ENCODE data around the gene ZYG11B. TPM values are rescaled to one million over a fixed set of nuclear protein-coding genes. Genes with fewer than 3 reads are reported as not detected.

The ZYG11B gene
- polyA plus RNA-seq, 1 donor from 2014 or later, result 48.7 TPM

DNA sequence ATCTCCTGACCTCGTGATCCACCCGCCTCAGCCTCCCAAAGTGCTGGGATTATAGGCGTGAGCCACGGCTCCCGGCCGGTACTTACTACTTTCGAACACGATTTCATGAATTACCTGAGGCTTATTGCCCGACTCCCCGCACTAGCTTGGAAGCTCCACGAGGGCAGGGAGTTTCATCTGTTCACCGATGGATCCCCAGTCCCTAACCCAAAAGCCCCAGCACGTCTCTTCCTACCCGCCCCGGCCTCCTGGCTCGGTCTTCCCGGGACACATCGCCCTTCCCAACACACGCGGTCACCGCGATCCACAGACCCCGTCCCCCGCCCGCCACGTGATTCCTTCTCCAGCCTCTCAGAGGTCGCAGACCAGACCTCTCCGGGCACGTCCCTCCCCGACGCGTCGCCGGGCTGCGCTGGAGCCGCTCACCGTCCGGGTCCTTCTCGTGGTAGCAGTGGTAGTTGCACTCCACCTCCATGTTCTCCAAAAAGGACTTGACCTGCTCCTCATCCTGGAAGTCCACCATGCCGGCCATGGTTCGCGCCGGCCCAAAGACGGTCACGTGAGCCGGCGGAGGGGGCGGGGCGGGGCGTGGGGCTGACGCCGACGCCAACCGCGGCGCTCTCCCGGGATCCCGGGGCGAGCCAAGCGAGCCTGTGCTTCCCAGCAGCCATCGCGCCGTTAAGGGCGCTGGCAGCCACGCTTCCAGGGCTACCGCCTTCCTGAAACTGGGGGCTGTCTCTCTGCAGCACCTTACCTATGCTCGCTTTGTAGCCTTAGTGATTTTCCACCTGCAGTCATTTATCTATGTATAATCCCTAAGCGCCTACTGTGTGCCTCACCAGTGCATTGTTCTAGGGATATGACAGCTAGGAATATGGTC is 28.2 kb upstream of the ZYG11B start, which contains the start of gene COA7:
Gene COA7, minus strand, starts transcription at position 553 of the 880 bp plus-strand sequence. Its CDS starts 21 bp downstream, at position 532.
- Histone ChIP-seq H3K9me2 (ENCODE audit: insufficient read depth, low read length) (no peaks in the 10 kb centered on the region), H3K27me3 (ENCODE audit: insufficient read depth, low read depth, low read length) (no peaks in the 10 kb centered on the region), H4K20me1 (ENCODE audit: insufficient read depth) (no peaks in the 10 kb centered on the region), H3K79me2 (replicated peaks; ENCODE audit: insufficient read depth, low read length) (no peaks in the 10 kb centered on the region), H2AFZ (ENCODE audit: low read depth, low read length) (peak within 1 kb of the TSS; percentile 98), H3K4me3 (ENCODE audit: low read length) (peak within 1 kb of the TSS; percentile 93), H3K9me3 (ENCODE audit: low read length) (no peaks in the 10 kb centered on the region), H3K27ac (ENCODE audit: low read length) (peak within 1 kb of the TSS; percentile 76), H3K9ac (ENCODE audit: low read length) (peak within 1 kb of the TSS; percentile 64), H3K36me3 (ENCODE audit: insufficient read depth, low read length) (no peaks in the 10 kb centered on the region), H3F3A (ENCODE audit: insufficient read depth, low read length, poor library complexity, severe bottlenecking) (no peaks in the 10 kb centered on the region), H3K4me2 (ENCODE audit: low read length) (peak within 1 kb of the TSS; percentile 52)
- TF ChIP-seq MXI1 (conservative IDR thresholded peaks at IDR 0.05; ENCODE audit: poor library complexity, severe bottlenecking) (peak; percentile 74), TAF1 (IDR thresholded peaks at IDR 0.05; ENCODE audit: low read depth) (peak; percentile 36), EP300 (conservative IDR thresholded peaks at IDR 0.05; ENCODE audit: poor library complexity, severe bottlenecking) (no peak), EZH2 (IDR thresholded peaks at IDR 0.05; ENCODE audit: borderline replicate concordance, insufficient read depth, low read length, poor library complexity, severe bottlenecking) (no peak), POLR2AphosphoS5 (IDR thresholded peaks at IDR 0.05) (peak; percentile 85), SMC3 (conservative IDR thresholded peaks at IDR 0.05; ENCODE audit: poor library complexity) (peak; percentile 20), REST (IDR thresholded peaks at IDR 0.05; ENCODE audit: borderline replicate concordance) (peak; percentile 59), RAD21 (conservative IDR thresholded peaks at IDR 0.05) (peak; percentile 11)
- TF ChIP-seq, protein P1, sequence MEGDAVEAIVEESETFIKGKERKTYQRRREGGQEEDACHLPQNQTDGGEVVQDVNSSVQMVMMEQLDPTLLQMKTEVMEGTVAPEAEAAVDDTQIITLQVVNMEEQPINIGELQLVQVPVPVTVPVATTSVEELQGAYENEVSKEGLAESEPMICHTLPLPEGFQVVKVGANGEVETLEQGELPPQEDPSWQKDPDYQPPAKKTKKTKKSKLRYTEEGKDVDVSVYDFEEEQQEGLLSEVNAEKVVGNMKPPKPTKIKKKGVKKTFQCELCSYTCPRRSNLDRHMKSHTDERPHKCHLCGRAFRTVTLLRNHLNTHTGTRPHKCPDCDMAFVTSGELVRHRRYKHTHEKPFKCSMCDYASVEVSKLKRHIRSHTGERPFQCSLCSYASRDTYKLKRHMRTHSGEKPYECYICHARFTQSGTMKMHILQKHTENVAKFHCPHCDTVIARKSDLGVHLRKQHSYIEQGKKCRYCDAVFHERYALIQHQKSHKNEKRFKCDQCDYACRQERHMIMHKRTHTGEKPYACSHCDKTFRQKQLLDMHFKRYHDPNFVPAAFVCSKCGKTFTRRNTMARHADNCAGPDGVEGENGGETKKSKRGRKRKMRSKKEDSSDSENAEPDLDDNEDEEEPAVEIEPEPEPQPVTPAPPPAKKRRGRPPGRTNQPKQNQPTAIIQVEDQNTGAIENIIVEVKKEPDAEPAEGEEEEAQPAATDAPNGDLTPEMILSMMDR (IDR thresholded peaks at IDR 0.05; ENCODE audit: poor library complexity, severe bottlenecking), result no peak

DNA sequence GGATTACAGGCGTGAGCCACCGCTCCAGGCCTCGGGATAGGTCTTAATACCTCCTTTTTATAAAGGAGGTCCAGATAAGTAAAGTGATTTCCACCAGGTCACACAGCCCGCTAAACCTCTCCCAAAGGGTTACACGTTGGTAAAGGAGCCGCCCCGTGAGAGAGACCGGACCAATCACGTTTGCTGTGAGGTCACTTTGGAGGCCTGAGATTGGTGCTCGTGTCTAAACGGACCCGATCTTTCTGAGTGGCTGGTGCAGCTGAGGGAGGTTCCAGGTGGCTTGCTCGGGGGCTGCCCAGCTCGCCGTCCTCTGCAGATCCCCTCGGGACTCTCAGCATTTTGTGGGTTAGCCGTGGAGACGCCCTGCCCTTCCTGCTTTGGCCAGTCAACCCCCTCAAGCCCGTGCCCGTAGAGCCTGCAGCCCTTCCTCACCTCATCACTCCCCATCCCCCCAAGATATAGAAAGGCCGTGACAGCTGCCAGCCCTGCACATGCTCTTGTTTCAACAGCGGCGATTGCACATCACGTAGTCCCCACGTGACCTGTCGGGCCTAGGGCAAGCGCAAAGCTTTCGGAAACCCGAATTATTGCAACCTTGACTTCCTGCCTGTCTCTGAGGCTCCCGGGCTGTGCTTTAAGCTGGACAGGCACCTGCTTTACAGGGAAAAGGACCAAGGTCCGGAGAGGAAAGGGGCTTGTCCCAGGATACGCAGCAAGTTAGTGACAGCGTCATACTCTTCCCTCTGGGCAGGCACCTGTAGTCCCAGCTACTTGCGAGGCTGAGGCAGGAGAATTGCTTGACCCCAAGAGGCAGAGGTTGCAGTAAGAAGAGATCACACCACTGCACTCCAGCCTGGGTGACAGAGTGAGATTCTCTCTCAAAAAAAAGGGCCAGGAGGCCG is 23.1 kb upstream of the ZYG11B start:
- Histone ChIP-seq H3K9me2 (ENCODE audit: insufficient read depth, low read length) (no peaks in the 10 kb centered on the region), H3K4me3 (ENCODE audit: low read length) (peak overlapping the region; percentile 63), H3F3A (ENCODE audit: insufficient read depth, low read length, poor library complexity, severe bottlenecking) (no peaks in the 10 kb centered on the region), H3K9me3 (ENCODE audit: low read length) (no peaks in the 10 kb centered on the region), H4K20me1 (ENCODE audit: insufficient read depth) (no peaks in the 10 kb centered on the region), H2AFZ (ENCODE audit: low read depth, low read length) (peak overlapping the region; percentile 85), H3K27ac (ENCODE audit: low read length) (peak overlapping the region; percentile 74), H3K79me2 (replicated peaks; ENCODE audit: insufficient read depth, low read length) (no peaks in the 10 kb centered on the region), H3K9ac (ENCODE audit: low read length) (peak overlapping the region; percentile 73), H3K36me3 (ENCODE audit: insufficient read depth, low read length) (no peaks in the 10 kb centered on the region), H3K4me2 (ENCODE audit: low read length) (peak overlapping the region; percentile 68), H3K27me3 (ENCODE audit: insufficient read depth, low read depth, low read length) (no peaks in the 10 kb centered on the region)
- TF ChIP-seq MXI1 (conservative IDR thresholded peaks at IDR 0.05; ENCODE audit: poor library complexity, severe bottlenecking) (peak; percentile 83), REST (IDR thresholded peaks at IDR 0.05; ENCODE audit: borderline replicate concordance) (peak; percentile 58), SMC3 (conservative IDR thresholded peaks at IDR 0.05; ENCODE audit: poor library complexity) (peak; percentile 42), RAD21 (conservative IDR thresholded peaks at IDR 0.05) (peak; percentile 41), POLR2AphosphoS5 (IDR thresholded peaks at IDR 0.05) (peak; percentile 81), EP300 (conservative IDR thresholded peaks at IDR 0.05; ENCODE audit: poor library complexity, severe bottlenecking) (peak; percentile 74), EZH2 (IDR thresholded peaks at IDR 0.05; ENCODE audit: borderline replicate concordance, insufficient read depth, low read length, poor library complexity, severe bottlenecking) (no peak)
- TF ChIP-seq, protein P1 (IDR thresholded peaks at IDR 0.05; ENCODE audit: poor library complexity, severe bottlenecking), result no peak

All from neural cell (in vitro differentiated cells).